Type B pancreatic cell (in vitro differentiated cells): ENCODE data around the gene RPP25L. TPM values are rescaled to one million over a fixed set of nuclear protein-coding genes. Genes with fewer than 3 reads are reported as not detected.

Experiments
- DNase-seq: peaks from one replicate; pipeline ENCODE4 v3.0.0; 2021; ENCODE audit warnings: mixed read lengths; ENCODE audit not compliant: unreplicated experiment; ENCODE audit errors: extremely low spot score
- H3K27ac Mint-ChIP-seq: 2 replicates; pipeline ENCODE4 v1.8.0; 2021; ENCODE audit warnings: mild to moderate bottlenecking, mixed read lengths
- H3K27me3 Mint-ChIP-seq: 2 replicates; pipeline ENCODE4 v1.8.0; 2021; ENCODE audit warnings: mixed read lengths
- H3K36me3 Mint-ChIP-seq: 2 replicates; pipeline ENCODE4 v1.8.0; 2021; ENCODE audit warnings: mixed read lengths
- H3K4me1 Mint-ChIP-seq: one replicate; pipeline ENCODE4 v1.8.0; 2021; ENCODE audit warnings: mixed read lengths; ENCODE audit not compliant: unreplicated experiment
- H3K4me3 Mint-ChIP-seq: 2 replicates; pipeline ENCODE4 v1.8.0; 2021; ENCODE audit warnings: mild to moderate bottlenecking, mixed read lengths
- H3K9me3 Mint-ChIP-seq: 2 replicates; pipeline ENCODE4 v1.8.0; 2021; ENCODE audit warnings: mixed read lengths
- total RNA-seq: library from RNA; stranded (reverse); gene quantifications from 2 replicates; pipeline ENCODE4 v1.2.1, GENCODE V29; 2021; ENCODE audit warnings: low replicate concordance
- TF ChIP-seq, protein P1 (sequence below): fragments of 200-600 bp; sonication (generic); conservative IDR thresholded peaks from 2 replicates; pipeline ENCODE4 v1.5.0; 2021; ENCODE audit warnings: antibody characterized with exemption, mild to moderate bottlenecking

Gene RPP25L
- total RNA-seq, 1 donor from 2014 or later = 31.8 TPM

DNA sequence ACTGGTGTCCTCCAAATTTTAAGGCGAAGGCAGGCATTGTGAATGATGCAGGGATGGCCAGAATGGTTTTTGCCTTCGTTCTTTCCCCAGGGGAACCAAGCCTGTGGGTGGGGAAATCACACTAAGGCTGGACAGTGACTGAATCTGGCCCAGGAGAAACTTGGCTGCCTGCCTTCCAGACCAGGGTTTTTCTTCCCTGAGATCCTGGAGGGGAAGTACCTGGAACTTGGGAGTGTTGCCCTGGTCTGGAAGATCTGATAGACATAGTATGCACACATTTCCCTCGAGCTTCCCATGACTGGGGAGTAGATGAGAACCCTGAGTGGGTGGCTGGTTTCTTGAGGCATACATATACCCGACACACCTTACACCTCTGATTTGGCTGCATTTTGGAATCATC lies 39.4 kb upstream of the RPP25L start:
- Mint-ChIP-seq H3K9me3 (no peaks in the 10 kb centered on the region), H3K27ac (peak overlapping the region; percentile 87), H3K27me3 (peaks cover 3% of the 10 kb centered on the region), H3K36me3 (peaks cover 9% of the 10 kb centered on the region), H3K4me3 (peak overlapping the region; percentile 90), H3K4me1 (peaks cover 51% of the 10 kb centered on the region)
- TF ChIP-seq, protein P1, sequence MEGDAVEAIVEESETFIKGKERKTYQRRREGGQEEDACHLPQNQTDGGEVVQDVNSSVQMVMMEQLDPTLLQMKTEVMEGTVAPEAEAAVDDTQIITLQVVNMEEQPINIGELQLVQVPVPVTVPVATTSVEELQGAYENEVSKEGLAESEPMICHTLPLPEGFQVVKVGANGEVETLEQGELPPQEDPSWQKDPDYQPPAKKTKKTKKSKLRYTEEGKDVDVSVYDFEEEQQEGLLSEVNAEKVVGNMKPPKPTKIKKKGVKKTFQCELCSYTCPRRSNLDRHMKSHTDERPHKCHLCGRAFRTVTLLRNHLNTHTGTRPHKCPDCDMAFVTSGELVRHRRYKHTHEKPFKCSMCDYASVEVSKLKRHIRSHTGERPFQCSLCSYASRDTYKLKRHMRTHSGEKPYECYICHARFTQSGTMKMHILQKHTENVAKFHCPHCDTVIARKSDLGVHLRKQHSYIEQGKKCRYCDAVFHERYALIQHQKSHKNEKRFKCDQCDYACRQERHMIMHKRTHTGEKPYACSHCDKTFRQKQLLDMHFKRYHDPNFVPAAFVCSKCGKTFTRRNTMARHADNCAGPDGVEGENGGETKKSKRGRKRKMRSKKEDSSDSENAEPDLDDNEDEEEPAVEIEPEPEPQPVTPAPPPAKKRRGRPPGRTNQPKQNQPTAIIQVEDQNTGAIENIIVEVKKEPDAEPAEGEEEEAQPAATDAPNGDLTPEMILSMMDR = no peak
- DNase-seq = no peak

DNA sequence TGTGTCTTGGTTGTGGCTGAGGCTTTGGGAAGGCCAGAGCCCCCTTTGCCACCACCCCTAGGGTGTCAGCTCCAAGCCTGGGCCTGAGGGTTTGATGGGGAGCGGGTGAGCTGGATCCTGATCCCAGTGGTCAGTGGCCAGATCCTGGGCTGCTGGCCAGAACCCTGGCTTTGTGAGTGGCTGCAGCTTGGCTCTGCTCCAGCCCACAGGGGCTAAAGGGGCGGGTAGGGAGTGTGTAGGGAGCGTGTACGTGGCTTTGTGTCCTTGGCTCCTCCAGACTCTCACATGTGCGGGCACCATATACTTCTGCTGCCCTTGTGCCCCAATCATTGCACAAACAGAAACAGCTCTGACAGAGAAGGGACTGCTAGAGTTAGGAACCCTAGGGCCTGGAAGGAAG lies 38.9 kb upstream of the RPP25L start:
- TF ChIP-seq, protein P1 = no peak
- Mint-ChIP-seq H3K4me3 (peak overlapping the region; percentile 90), H3K27ac (no peak overlapping the region), H3K36me3 (peaks cover 9% of the 10 kb centered on the region), H3K9me3 (no peaks in the 10 kb centered on the region), H3K27me3 (peaks cover 3% of the 10 kb centered on the region), H3K4me1 (peaks cover 56% of the 10 kb centered on the region)
- DNase-seq = no peak

DNA sequence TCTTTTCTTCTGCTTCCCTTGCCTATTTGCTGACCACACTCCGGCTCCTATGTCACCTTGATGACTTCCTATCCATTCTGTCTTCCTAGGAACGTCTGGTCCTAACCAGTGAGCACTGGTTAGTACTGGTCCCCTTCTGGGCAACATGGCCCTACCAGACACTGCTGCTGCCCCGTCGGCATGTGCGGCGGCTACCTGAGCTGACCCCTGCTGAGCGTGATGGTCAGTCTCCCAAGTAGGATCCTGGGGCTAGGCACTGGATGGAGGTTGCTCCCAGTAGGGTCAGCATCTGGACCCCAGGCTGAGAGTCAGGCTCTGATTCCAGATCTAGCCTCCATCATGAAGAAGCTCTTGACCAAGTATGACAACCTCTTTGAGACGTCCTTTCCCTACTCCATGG lies 36.8 kb upstream of the RPP25L start:
- H3K4me3 Mint-ChIP-seq = peak overlapping the region; percentile 67
- no peak overlapping the region for H3K27ac Mint-ChIP-seq
- H3K27me3 Mint-ChIP-seq = peaks cover 3% of the 10 kb centered on the region
- H3K4me1 Mint-ChIP-seq = peaks cover 45% of the 10 kb centered on the region
- TF ChIP-seq, protein P1 = no peak
- H3K36me3 Mint-ChIP-seq = peaks cover 9% of the 10 kb centered on the region
- no peaks in the 10 kb centered on the region for H3K9me3 Mint-ChIP-seq
- no peak for DNase-seq

DNA sequence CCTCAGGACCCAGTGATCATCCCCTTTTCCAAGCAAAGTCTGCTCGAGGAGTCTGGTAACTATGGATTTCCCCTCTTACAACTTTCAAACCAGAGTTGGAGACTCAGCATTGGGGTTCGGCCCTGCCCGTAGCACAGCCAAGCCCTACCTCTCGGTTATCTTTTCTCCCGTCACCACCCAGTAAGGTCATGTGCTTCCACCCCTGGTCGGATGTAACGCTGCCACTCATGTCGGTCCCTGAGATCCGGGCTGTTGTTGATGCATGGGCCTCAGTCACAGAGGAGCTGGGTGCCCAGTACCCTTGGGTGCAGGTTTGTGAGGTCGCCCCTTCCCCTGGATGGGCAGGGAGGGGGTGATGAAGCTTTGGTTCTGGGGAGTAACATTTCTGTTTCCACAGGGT lies 35.8 kb upstream of the RPP25L start:
- Mint-ChIP-seq H3K27ac (peak overlapping the region; percentile 80), H3K36me3 (peaks cover 9% of the 10 kb centered on the region), H3K9me3 (no peaks in the 10 kb centered on the region), H3K4me1 (peaks cover 37% of the 10 kb centered on the region), H3K27me3 (peaks cover 3% of the 10 kb centered on the region), H3K4me3 (peak overlapping the region; percentile 92)
- TF ChIP-seq, protein P1 = no peak
- DNase-seq = no peak

DNA sequence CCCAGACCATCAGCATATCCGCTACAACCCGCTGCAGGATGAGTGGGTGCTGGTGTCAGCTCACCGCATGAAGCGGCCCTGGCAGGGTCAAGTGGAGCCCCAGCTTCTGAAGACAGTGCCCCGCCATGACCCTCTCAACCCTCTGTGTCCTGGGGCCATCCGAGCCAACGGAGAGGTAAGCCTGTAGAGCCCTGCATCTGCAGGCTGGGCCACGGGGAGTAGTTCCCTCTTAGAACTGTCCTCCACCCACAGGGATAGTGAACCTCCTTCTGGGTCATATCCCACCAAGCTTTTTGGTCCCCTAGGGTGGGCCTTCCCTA lies 35.1 kb upstream of the RPP25L start:
- peaks cover 31% of the 10 kb centered on the region for H3K4me1 Mint-ChIP-seq
- H3K27me3 Mint-ChIP-seq = no peaks in the 10 kb centered on the region
- TF ChIP-seq, protein P1 = no peak
- DNase-seq = no peak
- H3K27ac Mint-ChIP-seq = peak overlapping the region; percentile 80
- no peaks in the 10 kb centered on the region for H3K9me3 Mint-ChIP-seq
- H3K36me3 Mint-ChIP-seq = peaks cover 9% of the 10 kb centered on the region
- H3K4me3 Mint-ChIP-seq = peak overlapping the region; percentile 92
